ENCODE data around the gene PPM1L.

- TF ChIP-seq CTCF (IDR thresholded peaks at IDR 0.05; ENCODE audit: low read depth, low read length) = no peak
- no peak for TF ChIP-seq EZH2phosphoT487 (IDR thresholded peaks at IDR 0.05; ENCODE audit: low read depth)
These were observed 100.4 kb downstream of the PPM1L start for GRCh38 chr3:160856450-160856849.
